K562 (cell line): ENCODE data around the gene GNAI3. TPM values are rescaled to one million over a fixed set of nuclear protein-coding genes. Genes with fewer than 3 reads are reported as not detected.

Experiments used
- ATAC-seq: fragments of 200-7000 bp; cut with Tn5 transposase; 3 replicates; pipeline ENCODE4 v1.9.1; 2020; ENCODE audit warnings: moderate library complexity
- BruUV-seq: library from RNA; stranded (reverse); fragments of 400-500 nt; replicated peaks from 2 replicates; lab custom pipeline; 2021; lab: Mats Ljungman, UMichigan
- CTCF ChIA-PET: fragments of 300-600 bp; formaldehyde crosslinking; extraction: SDS; loops from one replicate; lab custom pipeline; 2021; ENCODE audit warnings: low intra/inter-chr PET ratio; lab: Yijun Ruan, JAX
- POLR2A ChIA-PET: fragments of 300-600, 350-650 bp; sonication (Branson Sonifier 250); formaldehyde crosslinking; extraction: SDS; loops from one replicate; lab custom pipeline; 2021; ENCODE audit warnings: antibody characterized with exemption, inconsistent platforms; lab: Yijun Ruan, JAX
- DNase-seq, 4 experiments: peaks; one replicate each; pipeline versions ENCODE4 v3.0.0 to v3.0.0-alpha.2; 2011 to 2018; ENCODE audit warnings: low spot score in 3 of 4, mixed read lengths in 3 of 4; ENCODE audit errors: extremely low read depth in 1 of 4
- FAIRE-seq: peaks from 2 replicates; lab custom pipeline; 2011; peaks lifted over from hg19 to GRCh38; lab: Jason Lieb, UNC
- H2AFZ ChIP-seq: 2 replicates; pipeline ENCODE4 v1.6.0; 2011; ENCODE audit warnings: low read depth, low read length, control low read depth, inconsistent platforms
- H3K27ac ChIP-seq: fragments of 200-600 bp; 3 replicates; pipeline ENCODE4 v1.8.0; 2011; ENCODE audit warnings: low read depth, mild to moderate bottlenecking, control low read depth, inconsistent platforms, low read length, moderate library complexity, mixed read lengths; ENCODE audit errors: extremely low read depth
- H3K27me3 ChIP-seq, 2 experiments: fragments of 300-600 bp in 1 of 2; 2 replicates in 1 of 2; 3 replicates in 1 of 2; pipeline versions ENCODE4 v1.6.0 to v1.8.0; 2011; ENCODE audit warnings: inconsistent platforms in 2 of 2, low read length in 2 of 2, mild to moderate bottlenecking in 1 of 2, mixed read lengths in 1 of 2, moderate library complexity in 1 of 2; ENCODE audit not compliant: control insufficient read depth in 2 of 2, insufficient read depth in 2 of 2
- H3K36me3 ChIP-seq: fragments of 300-600 bp; 3 replicates; pipeline ENCODE4 v1.8.0; 2011; ENCODE audit warnings: mild to moderate bottlenecking, low read length, inconsistent platforms; ENCODE audit not compliant: control insufficient read depth, insufficient read depth
- H3K4me1 ChIP-seq, 2 experiments: fragments of 200-600 bp in 1 of 2; replicated peaks in 1 of 2; 2 replicates in 1 of 2; 3 replicates in 1 of 2; pipeline versions ENCODE4 v1.5.1 to v1.8.0; 2011; ENCODE audit warnings: inconsistent platforms in 2 of 2, low read length in 2 of 2, mild to moderate bottlenecking in 1 of 2, mixed read lengths in 1 of 2, moderate library complexity in 1 of 2; ENCODE audit not compliant: control insufficient read depth in 2 of 2, insufficient read depth in 2 of 2
- H3K4me2 ChIP-seq: 2 replicates; pipeline ENCODE4 v1.6.1; 2011; ENCODE audit warnings: low read length, control low read depth, inconsistent platforms, mixed read lengths; ENCODE audit not compliant: insufficient read depth
- H3K4me3 ChIP-seq: fragments of 200-600 bp; sonication (generic), shearing (Covaris generic); 2 replicates; pipeline ENCODE4 v1.5.1; 2016; ENCODE audit warnings: control low read depth, inconsistent platforms
- H3K79me2 ChIP-seq: fragments of 200-600 bp; 3 replicates; pipeline ENCODE4 v1.8.0; 2011; ENCODE audit warnings: low read length, inconsistent platforms; ENCODE audit not compliant: control insufficient read depth, insufficient read depth
- H3K9ac ChIP-seq, 2 experiments: 2 replicates each; pipeline versions ENCODE4 v1.6.0 to v1.6.1; 2011; ENCODE audit warnings: low read depth in 2 of 2, low read length in 2 of 2, control low read depth in 1 of 2, inconsistent platforms in 1 of 2, mild to moderate bottlenecking in 1 of 2, mixed read lengths in 1 of 2; ENCODE audit not compliant: insufficient read depth in 1 of 2
- H3K9me1 ChIP-seq: one replicate; pipeline ENCODE4 v1.6.0; 2011; ENCODE audit warnings: inconsistent platforms, mild to moderate bottlenecking, low read length, moderate library complexity; ENCODE audit not compliant: control insufficient read depth, insufficient read depth
- H3K9me3 ChIP-seq: replicated peaks from 2 replicates; pipeline ENCODE4 v1.5.1; 2011; ENCODE audit warnings: low read depth, low read length, inconsistent platforms; ENCODE audit not compliant: control insufficient read depth, insufficient read depth
- H4K20me1 ChIP-seq: replicated peaks from 2 replicates; pipeline ENCODE4 v1.6.1; 2011; ENCODE audit warnings: low read length, inconsistent platforms, mixed read lengths; ENCODE audit not compliant: control insufficient read depth, insufficient read depth
- BRCA1 ChIP-seq, 2 experiments: fragments of 450-650 bp in 1 of 2; sonication (generic) in 1 of 2; formaldehyde crosslinking in 1 of 2; IDR thresholded peaks; 2 replicates each; pipeline versions ENCODE4 v1.5.0 to v1.6.1; 2017 to 2020; ENCODE audit warnings: mild to moderate bottlenecking in 1 of 2, missing genetic modification reagents in 1 of 2
- COPS2 ChIP-seq: fragments of 450-650 bp; conservative IDR thresholded peaks from 2 replicates; pipeline ENCODE4 v1.6.1; 2016; ENCODE audit warnings: mild to moderate bottlenecking, moderate library complexity
- DACH1 ChIP-seq: fragments of 450-650 bp; IDR thresholded peaks from 2 replicates; pipeline ENCODE4 v1.6.1; 2018; ENCODE audit not compliant: partially characterized antibody
- HNRNPLL ChIP-seq: fragments of 200-400 bp; formaldehyde crosslinking; IDR thresholded peaks from 2 replicates; pipeline ENCODE4 v1.6.1; 2017; ENCODE audit warnings: low read length, low read depth, mild to moderate bottlenecking; ENCODE audit not compliant: poor library complexity, severe bottlenecking
- ILK ChIP-seq: fragments of 450-650 bp; IDR thresholded peaks from 2 replicates; pipeline ENCODE4 v1.6.1; 2016; ENCODE audit warnings: missing genetic modification characterization, low read depth, mild to moderate bottlenecking, missing compliant biosample characterization, moderate library complexity, borderline replicate concordance
- KLF6 ChIP-seq: fragments of 250-450 bp; sonication (Bioruptor Pico); IDR thresholded peaks from 2 replicates; pipeline ENCODE4 v1.4.0; 2020; ENCODE audit warnings: mild to moderate bottlenecking, moderate library complexity, borderline replicate concordance
- MBD2 ChIP-seq: sonication (generic); IDR thresholded peaks from 2 replicates; pipeline ENCODE4 v1.6.1; 2016; ENCODE audit warnings: low read depth, borderline replicate concordance
- MTA2 ChIP-seq: fragments of 450-650 bp; IDR thresholded peaks from 2 replicates; pipeline ENCODE4 v1.6.1; 2016; ENCODE audit warnings: low read depth
- NR4A1 ChIP-seq, 2 experiments: fragments of 250-450 bp in 1 of 2; fragments of 450-650 bp in 1 of 2; sonication (Bioruptor Pico) in 1 of 2; IDR thresholded peaks; 2 replicates each; pipeline versions ENCODE4 v1.4.0 to v1.6.1; 2016 to 2020; ENCODE audit warnings: mild to moderate bottlenecking in 2 of 2, missing compliant biosample characterization in 1 of 2, missing genetic modification characterization in 1 of 2, moderate library complexity in 1 of 2
- POLR2G ChIP-seq: fragments of 200-400 bp; formaldehyde crosslinking; IDR thresholded peaks from 2 replicates; pipeline ENCODE4 v1.6.1; 2017; ENCODE audit warnings: low read depth, mild to moderate bottlenecking, antibody characterized with exemption, low read length, moderate library complexity
- TRIM28 ChIP-seq: fragments of 450-650 bp; IDR thresholded peaks from 2 replicates; pipeline ENCODE4 v1.6.1; 2017
- ZBED1 ChIP-seq: IDR thresholded peaks from 2 replicates; pipeline ENCODE4 v1.6.1; 2014
- ZBTB7A ChIP-seq: IDR thresholded peaks from 2 replicates; pipeline ENCODE4 v1.6.1; 2011; ENCODE audit warnings: low read depth, mild to moderate bottlenecking, low read length, moderate library complexity, borderline replicate concordance; ENCODE audit not compliant: control insufficient read depth
- ZNF324 ChIP-seq: fragments of 250-450 bp; sonication (Bioruptor Pico); IDR thresholded peaks from 2 replicates; pipeline ENCODE4 v1.4.0; 2020; ENCODE audit warnings: mild to moderate bottlenecking
- ZNF354B ChIP-seq: fragments of 250-450 bp; sonication (Bioruptor Pico); IDR thresholded peaks from 2 replicates; pipeline ENCODE4 v1.4.0; 2020
- ZNF408 ChIP-seq: fragments of 250-450 bp; sonication (Bioruptor Pico); IDR thresholded peaks from 2 replicates; pipeline ENCODE4 v1.4.0; 2020; ENCODE audit warnings: low read depth, mild to moderate bottlenecking, moderate library complexity
- ZNF740 ChIP-seq, 3 experiments: fragments of 200-800 bp in 1 of 3; sonication (Bioruptor generic) in 1 of 3; sonication (generic) in 1 of 3; formaldehyde crosslinking in 1 of 3; IDR thresholded peaks; 2 replicates each; pipeline versions ENCODE4 v1.6.1 to v1.8.0; 2016 to 2022; ENCODE audit warnings: mild to moderate bottlenecking in 2 of 3, missing compliant biosample characterization in 2 of 3, missing genetic modification characterization in 2 of 3, missing genetic modification reagents in 1 of 3
- ZNF79 ChIP-seq: fragments of 250-450 bp; sonication (Bioruptor Pico); IDR thresholded peaks from 2 replicates; pipeline ENCODE4 v1.4.0; 2020; ENCODE audit warnings: low read depth, mild to moderate bottlenecking, moderate library complexity
- WGBS: fragments of 100-300 bp; shearing (Covaris generic); methylation state at CpG from one replicate; pipeline ENCODE4 v1.1.6; 2016; ENCODE audit warnings: low coverage, mixed read lengths; ENCODE audit not compliant: insufficient coverage; ENCODE audit errors: missing lambda C conversion rate; 5-methylcytosine and 5-hydroxymethylcytosine counted together
- in situ Hi-C: fragments of 300-500 bp; cut with MboI; formaldehyde crosslinking; loops from 4 replicates; pipeline ENCODE4 v1.15.0; 2018; ENCODE audit warnings: inconsistent platforms, mixed read lengths
- intact Hi-C: fragments of 100-400 bp; cut with micrococcal nuclease; formaldehyde crosslinking; loops from 2 replicates; pipeline ENCODE4 v1.14.2; 2022
- polyA plus RNA-seq, 8 experiments: library from polyadenylated mRNA; depleted of rRNA in 4 of 8; stranded (reverse) in 5 of 8; unstranded in 3 of 8; fragments of >200 nt; fragmentation: Nextera tagmentation in 2 of 8; fragmentation: Illumina TruSeq in 1 of 8; extraction: Ambion mirVana in 2 of 8; extraction: Trizol in 1 of 8; gene quantifications; 2 replicates each; pipeline versions ENCODE4 v1.2.1 to v1.2.3, GENCODE V29; 2011 to 2014; ENCODE audit warnings: inconsistent platforms in 1 of 8, missing spikeins in 1 of 8
- total RNA-seq, 7 experiments: library from RNA; depleted of rRNA in 6 of 7; stranded (reverse); fragments of >200 nt in 6 of 7; fragmentation: Illumina TruSeq in 2 of 7; extraction: Trizol in 2 of 7; gene quantifications; 2 replicates each; pipeline versions ENCODE4 v1.2.1 to v1.2.3, GENCODE V29; 2011 to 2021; ENCODE audit warnings: low replicate concordance in 1 of 7
- TF ChIP-seq, protein P1 (sequence below): fragments of 200-800 bp; sonication (Bioruptor generic); IDR thresholded peaks from 2 replicates; pipeline ENCODE4 v1.6.1; 2017; ENCODE audit warnings: missing genetic modification characterization, missing compliant biosample characterization

The GNAI3 gene
- total and polyA plus RNA-seq, 9 of the 15 experiments (the other 6 are each of a cell fraction or from before 2014, with no cell fraction given) = 6.3 to 13.2 (median 8.9) TPM

DNA sequence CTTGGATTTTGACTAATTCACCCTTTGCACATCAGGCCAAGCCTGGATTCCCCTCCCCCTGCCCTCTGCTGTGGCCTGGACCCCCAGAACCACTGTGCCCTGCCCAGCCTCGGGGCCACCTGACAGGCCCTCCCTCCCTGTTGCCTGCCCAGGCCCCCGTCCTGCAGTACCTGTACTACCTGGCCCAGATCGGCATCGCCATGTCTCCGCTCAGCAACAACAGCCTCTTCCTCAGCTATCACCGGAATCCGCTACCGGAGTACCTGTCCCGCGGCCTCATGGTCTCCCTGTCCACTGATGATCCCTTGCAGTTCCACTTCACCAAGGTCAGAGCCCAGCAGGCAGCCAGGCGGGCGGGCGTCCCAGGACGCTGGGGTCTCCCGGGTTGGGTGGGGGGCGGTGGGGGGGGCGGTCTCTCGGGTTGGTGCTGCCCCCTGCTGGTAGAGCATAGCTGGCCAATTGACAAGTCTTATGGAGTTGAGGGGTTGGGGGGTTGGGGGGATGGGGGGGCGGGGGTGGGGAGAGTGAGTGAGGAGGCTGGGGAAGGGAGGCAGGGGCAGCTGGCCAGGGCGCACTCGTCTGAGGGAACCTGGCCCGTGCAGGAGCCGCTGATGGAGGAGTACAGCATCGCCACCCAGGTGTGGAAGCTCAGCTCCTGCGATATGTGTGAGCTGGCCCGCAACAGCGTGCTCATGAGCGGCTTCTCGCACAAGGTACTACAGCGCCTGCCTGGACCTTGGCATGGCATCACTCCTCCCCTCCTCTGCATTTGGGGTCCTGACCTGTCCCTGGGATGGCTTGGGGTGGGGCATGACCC is 81.9 kb downstream of the GNAI3 start:
- peak; percentile 56 for ATAC-seq
- peaks cover 0 to 39% of the 10 kb centered on the region in 2 experiments; a peak in 2 of 5 replicates for H3K4me1 ChIP-seq
- DNase-seq = peak; percentile 49 to 77 (median 76)
- H4K20me1 ChIP-seq = peaks cover 4% of the 10 kb centered on the region; the same call in 1 of the 2 replicates
- FAIRE-seq = no peak
- 85% methylated on average over 24 of the region's 30 CpGs for WGBS
- no peak overlapping the region for H2AFZ ChIP-seq
- ChIA-PET POLR2A (interaction anchor here (0.5 to 4.2 kb wide), 7 partner anchors 8 to 370 kb away, joined by 3 to 23 read pairs (median 3); partner anchors contain the start of genes AMPD2 and GNAI3), CTCF (interaction anchor here (2.6 kb wide), 1 partner anchor 84 kb away, joined by 24 read pairs; no protein-coding TSS in a partner anchor)
- no peaks in the 10 kb centered on the region for H3K27me3 ChIP-seq
- H3K4me3 ChIP-seq = no peak overlapping the region
- peaks cover 63% of the 10 kb centered on the region; the same call in 2 of the 3 replicates for H3K36me3 ChIP-seq
- peaks cover 5% of the 10 kb centered on the region for H3K9me1 ChIP-seq
- in situ Hi-C loops = no loop called here
- no TSS peak for BruUV-seq
- no peak overlapping the region for H3K4me2 ChIP-seq
- no peak overlapping the region for H3K27ac ChIP-seq
- intact Hi-C loops = loop anchor here (1.0 kb wide), 1 partner anchor 84 kb away; no protein-coding TSS in a partner anchor
- H3K9me3 ChIP-seq = no peaks in the 10 kb centered on the region
- H3K9ac ChIP-seq = no peak overlapping the region
- no peaks in the 10 kb centered on the region for H3K79me2 ChIP-seq
- TF ChIP-seq ZNF354B (CRISPR knock-in tag) = no peak
- no peak for TF ChIP-seq ZNF79 (CRISPR knock-in tag)
- TF ChIP-seq ZBTB7A = peak; percentile 75
- TF ChIP-seq, protein P1, sequence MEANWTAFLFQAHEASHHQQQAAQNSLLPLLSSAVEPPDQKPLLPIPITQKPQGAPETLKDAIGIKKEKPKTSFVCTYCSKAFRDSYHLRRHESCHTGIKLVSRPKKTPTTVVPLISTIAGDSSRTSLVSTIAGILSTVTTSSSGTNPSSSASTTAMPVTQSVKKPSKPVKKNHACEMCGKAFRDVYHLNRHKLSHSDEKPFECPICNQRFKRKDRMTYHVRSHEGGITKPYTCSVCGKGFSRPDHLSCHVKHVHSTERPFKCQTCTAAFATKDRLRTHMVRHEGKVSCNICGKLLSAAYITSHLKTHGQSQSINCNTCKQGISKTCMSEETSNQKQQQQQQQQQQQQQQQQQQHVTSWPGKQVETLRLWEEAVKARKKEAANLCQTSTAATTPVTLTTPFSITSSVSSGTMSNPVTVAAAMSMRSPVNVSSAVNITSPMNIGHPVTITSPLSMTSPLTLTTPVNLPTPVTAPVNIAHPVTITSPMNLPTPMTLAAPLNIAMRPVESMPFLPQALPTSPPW = peak; percentile 65
- peak; percentile 93 for TF ChIP-seq ZNF740 (CRISPR knock-in tag; IDR thresholded peaks at IDR 0.05)
- TF ChIP-seq ZNF740 (tag; IDR thresholded peaks at IDR 0.05) = peak in 1 of 2 experiments; percentile 99; a peak in 2 of 4 replicates
- no peak for TF ChIP-seq HNRNPLL
- no peak for TF ChIP-seq ZBED1
- TF ChIP-seq ZNF324 (CRISPR knock-in tag) = no peak
- no peak for TF ChIP-seq ILK (tag)
- no peak for TF ChIP-seq BRCA1 (IDR thresholded peaks at IDR 0.05)
- no peak for TF ChIP-seq BRCA1 (CRISPR knock-in tag; IDR thresholded peaks at IDR 0.05)
- TF ChIP-seq COPS2 = no peak
- TF ChIP-seq ZNF408 (CRISPR knock-in tag) = no peak
- no peak for TF ChIP-seq NR4A1 (CRISPR knock-in tag; IDR thresholded peaks at IDR 0.05)
- TF ChIP-seq NR4A1 (tag; IDR thresholded peaks at IDR 0.05) = no peak
- TF ChIP-seq TRIM28 = no peak
- no peak for TF ChIP-seq KLF6 (CRISPR knock-in tag)
- TF ChIP-seq MTA2 = no peak
- no peak for TF ChIP-seq MBD2
- TF ChIP-seq POLR2G = no peak
- TF ChIP-seq DACH1 = no peak
